ENCODE results near the gene CUTA.

- TF ChIP-seq EP300 (IDR thresholded peaks at IDR 0.05; ENCODE audit: borderline replicate concordance in 1 of 2, low read depth in 1 of 2, low read length in 1 of 2) (no peak), RFX5 (IDR thresholded peaks at IDR 0.05; ENCODE audit: low read length) (no peak)
Observed at GRCh38 chr6:33416386-33417127, 1.4 kb downstream of the CUTA start.

Measured in SK-N-SH (cell line).